ENCODE measurements around the gene DGUOK.
"Not testable (repeated sequence)": the region's sequence is repeated elsewhere in the genome, so short reads cannot be mapped to it uniquely, and the experiment has no call there.

The DGUOK gene

DNA sequence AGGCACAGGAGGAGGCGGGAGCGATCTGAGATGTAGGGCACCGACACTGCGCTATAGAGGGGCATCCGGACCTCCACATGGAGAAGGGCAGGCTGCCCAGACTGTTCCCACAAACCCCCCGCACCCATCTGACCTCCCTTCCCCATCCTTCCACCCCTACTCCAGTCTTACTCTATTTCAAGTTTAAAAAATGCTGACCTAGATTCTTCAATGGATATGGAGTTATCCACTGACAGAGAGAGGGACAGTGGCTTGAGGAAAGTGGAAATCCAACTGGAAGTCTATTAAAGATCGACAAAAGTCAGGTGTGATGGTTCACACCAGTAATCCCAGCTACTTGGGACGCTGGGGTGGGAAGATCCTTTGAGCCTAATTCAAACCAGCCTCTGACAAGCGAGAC, 5.1 kb upstream of the DGUOK start:
- DNase-seq = no peak

DNA sequence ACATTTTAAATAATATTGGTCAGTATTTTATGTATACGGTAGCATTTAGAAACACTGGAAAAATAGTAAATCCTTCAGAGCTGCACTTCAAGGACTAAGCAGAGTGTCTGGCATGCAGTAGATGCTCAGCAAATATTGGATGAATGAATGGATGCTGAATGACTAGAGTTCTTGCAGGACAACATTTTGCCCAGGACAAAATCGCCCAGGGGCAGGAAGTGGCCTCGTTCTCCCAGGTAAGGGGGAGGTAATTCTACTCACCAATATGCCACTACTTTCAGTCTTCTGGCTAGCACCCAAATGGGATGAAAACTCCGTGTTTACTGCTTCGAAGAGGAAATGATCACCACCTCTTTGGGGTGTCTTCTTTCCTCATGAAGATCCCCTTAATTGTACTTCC, 4.0 kb upstream of the DGUOK start:
- DNase-seq = no peak

GRCh38 chr2:73925033-73925704, 1.5 kb upstream of the DGUOK start:
- no peak for DNase-seq

DNA sequence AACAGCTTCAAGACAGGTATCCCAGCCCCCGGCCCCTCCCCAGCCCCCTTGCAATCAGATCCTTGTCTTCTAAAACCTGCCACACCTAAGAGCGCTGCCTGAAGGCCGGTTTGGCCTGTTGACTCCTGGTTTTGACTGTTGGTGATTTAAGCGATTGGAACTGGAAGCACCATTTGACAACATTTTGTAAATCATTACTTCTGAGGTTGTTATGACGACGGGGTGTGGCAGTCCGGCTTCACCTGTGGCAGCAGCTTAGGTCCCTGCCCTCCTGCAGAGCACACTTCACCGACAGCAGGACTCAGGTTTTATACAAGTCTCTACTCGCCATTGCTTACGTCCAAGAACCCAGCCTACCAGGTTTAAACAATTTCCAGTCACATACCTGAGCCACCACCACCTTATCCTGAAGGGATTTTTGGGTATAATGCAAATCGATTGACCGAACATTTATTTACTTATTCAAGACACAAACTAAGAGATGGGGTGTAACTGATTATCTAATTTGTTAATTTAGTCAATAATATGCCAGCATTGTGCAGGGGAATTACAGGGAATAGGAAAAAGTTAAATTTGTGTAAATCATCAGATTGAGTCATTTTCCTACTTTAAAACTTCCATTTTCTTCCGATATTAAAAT, 707 bp upstream of the DGUOK start:
- DNase-seq = no peak

DNA sequence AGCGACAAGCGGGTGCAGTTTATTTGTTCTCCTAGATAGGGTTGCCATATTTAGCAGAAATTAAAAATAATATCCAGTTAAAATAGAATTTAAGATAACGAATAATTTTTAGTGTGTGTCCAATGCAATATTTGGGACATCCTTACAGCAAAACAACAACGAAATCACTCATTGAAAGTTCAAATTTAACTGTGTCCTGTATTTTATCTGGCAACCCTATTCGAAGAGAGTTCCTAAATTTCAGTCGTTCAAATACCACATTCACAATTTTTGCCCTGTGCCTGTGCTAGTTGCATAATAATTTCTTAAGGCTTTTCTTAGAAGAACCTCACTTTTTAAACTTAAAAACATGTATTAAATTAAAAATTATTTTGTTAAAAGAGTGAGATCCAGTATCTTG, 664 bp downstream of the DGUOK start:
- no peak for DNase-seq

DNA sequence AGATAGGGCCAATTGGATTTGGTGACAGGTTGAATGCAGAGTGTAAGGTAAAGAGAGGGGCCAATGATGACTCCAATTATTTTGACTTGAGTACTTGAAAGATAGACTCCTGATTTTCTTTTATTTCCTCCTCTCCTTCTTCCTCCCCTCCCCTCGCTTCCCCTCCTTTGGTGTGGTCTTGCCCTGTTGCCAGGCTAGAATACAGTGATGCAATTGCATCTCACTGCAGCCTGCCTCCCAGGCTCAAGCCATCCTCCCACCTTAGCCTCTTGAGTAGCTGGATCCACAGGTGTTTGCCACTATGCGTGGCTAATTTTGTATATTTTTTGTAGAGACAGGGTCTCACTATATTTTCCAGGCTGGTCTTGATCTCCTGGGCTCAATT, 2.3 kb downstream of the DGUOK start:
- no peak for DNase-seq

DNA sequence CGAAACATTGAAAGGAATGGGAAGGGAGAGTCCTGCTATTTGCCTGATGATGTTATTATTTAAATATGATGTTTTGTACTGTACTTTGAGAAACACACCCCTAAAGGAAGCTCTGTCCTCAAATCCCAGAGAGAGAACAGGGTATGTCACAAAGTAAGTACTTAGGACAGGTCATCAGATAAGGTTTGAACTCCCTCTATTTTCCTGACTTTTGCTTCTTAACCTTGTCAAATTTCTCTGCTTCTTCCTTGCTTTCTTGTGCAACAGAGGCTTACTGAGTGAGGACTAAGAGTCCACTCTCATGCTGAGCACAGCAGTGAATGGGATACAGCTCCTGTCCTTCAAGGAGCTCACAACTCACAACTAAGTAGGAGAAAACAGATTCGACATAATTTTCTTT, 3.7 kb downstream of the DGUOK start:
- no peak for DNase-seq

DNA sequence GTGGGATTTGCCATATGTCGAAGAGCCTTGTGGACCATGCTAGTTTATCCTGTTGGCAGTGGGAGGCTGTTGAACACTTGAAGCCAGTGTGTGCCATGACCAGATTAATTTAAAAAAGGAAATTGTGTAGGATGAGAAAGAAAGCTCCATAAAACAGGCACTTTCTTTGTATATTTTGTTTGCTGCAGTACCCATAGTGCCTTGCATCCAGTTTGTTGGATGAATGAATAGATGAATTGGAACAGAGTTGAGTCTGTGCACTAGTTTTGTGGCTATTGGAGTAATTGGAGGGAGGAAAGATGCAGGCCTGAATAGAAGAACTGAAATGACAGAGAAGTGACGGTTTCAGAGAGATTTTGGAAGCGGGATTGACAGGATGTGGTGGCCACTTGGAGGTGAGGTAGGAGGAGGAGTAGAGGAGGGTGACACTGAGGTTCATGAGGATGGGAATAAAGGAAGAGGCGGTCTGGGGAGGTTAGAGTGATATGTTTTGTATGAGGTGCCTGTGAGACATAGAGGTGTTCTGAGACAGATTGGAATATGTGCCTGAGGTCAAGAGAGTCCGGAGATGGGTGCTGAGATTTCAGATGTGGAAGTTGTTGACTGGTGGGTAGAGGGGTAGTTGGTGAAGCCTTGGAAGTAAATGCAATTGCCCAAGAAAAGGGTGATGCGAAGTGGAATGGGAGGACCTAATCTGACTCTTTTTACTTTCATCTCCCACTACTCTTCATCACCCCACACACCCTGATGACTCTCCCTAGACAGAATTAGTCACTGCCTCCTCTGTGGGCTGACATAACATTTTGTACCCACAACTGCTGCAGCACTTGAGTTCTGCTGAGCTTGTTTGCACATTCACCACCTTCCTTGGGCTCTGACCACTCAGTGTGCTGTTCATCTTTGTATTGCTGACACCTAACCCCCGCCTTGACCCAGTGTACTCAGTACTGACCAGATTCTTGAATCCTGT, 5.1 kb downstream of the DGUOK start:
- no peak for DNase-seq

DNA sequence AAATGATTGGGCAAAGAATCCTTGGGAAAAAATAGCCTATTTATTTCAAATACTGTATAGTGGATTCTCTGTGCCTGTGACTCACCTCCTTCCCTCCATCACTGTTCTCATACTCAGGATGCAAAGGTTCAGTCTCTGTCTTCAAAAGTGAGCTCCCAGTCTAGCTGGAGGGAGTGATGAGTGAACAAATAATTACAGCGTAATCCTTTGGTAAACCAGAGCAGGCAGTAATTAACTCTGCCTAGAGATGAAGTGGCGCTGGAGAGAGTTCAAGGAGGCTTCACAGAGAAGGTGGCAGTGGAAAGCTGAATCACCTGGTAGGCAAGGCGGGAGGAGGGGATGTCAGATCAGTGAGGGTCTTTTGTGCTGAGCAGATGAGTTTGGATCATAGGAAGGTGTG, 6.5 kb downstream of the DGUOK start:
- peak; percentile 31 for DNase-seq

DNA sequence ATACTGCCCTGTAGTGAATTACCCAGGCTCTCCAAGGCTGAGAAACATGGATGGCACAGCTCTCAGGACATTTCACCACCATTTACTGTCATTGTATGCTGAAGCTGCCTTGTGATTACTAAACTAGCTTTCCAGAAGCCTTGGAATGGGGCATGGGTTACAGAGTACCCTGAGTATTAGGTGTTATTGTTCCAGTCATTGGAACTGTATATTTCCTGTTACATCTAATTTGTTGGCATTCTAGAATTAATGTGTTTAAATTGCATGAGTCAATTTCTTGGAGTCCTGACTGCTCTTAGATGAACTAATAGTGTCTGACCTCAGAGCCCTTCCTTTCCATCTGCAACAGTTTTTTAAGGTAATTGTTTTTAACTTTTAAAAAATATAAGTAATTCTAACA, 9.0 kb downstream of the DGUOK start:
- DNase-seq = no peak

DNA sequence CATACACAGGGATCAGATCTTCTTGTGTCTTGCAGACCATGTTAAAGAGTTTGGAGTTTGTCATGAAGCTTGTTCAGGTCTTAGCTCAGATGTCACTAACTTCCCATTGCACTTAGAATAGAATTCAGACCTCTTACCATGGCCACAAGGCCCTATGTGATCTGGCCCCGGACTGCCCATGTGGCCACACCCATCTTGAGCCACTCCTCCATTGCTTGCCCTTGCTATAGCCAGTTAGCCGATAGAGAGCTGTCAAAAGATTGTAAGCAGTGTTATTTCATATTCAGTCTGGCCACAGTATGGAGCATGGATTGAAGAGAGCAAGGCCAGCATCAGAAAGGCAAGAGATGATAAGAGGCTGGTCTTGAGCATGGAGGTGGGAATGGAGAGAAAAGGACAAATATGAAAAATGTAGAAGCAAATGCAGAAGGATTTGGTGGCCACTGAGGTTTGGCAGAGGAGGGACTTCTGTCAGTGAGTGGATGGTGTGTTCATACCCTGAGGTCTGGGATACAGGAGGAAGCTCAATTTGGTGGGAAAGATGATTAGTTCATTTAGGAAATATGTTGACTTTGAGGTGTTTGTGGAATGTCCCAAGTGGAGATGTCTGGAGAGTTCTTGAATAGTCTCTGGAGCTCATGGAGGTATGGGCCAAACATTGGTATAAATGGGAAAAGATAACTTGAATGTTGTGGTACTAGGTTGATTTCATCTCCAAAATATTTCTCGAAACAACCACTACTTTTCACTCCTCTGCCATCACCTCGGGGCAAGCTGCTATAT, 10.6 kb downstream of the DGUOK start:
- no peak for DNase-seq

DNA sequence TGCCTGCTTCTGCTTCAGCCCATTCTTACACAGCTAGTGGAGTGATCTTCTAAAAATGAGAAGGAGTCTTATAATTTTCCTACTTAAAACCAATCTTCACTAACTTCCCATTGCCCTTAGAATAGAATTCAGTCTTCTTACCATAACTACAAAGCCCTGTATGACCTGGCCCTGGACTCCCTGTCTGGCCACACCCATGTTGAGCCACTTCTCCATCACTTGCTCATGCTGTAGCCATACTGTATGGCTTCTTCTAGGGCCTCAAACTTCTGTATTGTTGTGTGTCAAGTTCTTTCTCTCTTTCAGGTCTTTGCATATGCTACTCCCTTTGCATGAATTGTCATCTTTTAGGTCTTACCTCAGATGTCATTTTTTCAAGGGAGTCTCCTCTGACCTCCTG, 11.2 kb downstream of the DGUOK start:
- no peak for DNase-seq

DNA sequence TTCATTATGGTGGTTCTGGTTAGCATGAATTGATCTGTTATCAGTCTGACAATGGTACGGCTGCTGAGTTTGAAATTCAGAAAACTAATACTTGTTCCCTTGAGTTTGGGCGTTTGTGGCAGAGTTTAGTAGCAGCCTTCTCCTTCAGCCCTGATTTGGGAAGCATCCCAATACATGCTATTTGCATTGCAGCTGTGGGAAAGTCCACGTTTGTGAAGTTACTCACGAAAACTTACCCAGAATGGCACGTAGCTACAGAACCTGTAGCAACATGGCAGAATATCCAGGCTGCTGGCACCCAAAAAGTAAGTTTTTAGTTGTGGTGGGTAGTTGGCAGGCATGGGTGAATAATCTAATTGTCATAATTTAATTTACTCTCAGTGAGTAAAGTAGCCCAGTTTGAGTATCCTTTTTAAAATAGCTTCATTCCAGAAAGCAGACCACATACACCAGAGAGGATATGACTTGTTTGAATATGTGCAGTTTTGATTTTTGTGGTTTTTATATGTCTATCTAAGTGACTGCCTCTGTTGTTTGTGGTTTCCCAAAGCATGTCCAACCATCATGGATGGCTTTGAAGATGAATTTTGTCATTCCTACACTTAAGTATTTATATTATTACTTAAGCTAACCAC, 12.2 kb downstream of the DGUOK start:
- no peak for DNase-seq

GRCh38 chr2:73939419-73939818, 12.7 kb downstream of the DGUOK start:
- no peak for DNase-seq

- DNase-seq = not testable (repeated sequence)
Measured at GRCh38 chr2:73940066-73940465, 13.4 kb downstream of the DGUOK start.

- no peak for DNase-seq
Measured at GRCh38 chr2:73942664-73943063, 16.0 kb downstream of the DGUOK start.

GRCh38 chr2:73944714-73945113, 18.0 kb downstream of the DGUOK start:
- no peak for DNase-seq

DNA sequence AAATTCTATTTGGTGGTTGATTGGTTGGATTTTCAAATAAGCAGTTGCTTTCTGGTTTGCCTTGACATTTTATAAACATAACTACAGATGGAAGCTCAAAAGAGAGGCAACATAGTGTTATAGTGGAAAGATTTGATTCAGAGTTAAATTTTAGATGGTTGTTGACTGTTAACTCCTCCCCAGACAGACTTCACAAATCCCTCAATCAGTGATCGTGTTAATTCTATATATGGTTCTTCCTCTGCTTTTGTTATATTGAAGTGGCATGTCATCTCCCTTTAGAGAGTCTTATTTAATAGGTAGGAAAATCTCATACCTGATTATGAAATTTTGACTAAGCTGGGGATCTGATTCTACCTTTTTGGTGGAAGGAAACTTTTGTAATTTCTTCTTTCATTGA, 19.5 kb downstream of the DGUOK start:
- DNase-seq = no peak

DNA sequence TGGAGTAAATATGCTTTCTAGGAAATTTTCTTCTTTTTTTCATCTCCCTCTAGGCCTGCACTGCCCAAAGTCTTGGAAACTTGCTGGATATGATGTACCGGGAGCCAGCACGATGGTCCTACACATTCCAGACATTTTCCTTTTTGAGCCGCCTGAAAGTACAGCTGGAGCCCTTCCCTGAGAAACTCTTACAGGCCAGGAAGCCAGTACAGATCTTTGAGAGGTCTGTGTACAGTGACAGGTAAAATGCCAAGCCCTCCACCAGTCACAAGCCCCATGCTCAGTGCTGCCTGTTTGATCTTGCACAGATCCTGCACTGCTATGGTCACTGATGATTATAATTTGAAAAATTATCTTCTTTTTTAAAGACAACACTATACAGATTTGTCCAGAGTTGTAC, 20.0 kb downstream of the DGUOK start:
- no peak for DNase-seq

DNA sequence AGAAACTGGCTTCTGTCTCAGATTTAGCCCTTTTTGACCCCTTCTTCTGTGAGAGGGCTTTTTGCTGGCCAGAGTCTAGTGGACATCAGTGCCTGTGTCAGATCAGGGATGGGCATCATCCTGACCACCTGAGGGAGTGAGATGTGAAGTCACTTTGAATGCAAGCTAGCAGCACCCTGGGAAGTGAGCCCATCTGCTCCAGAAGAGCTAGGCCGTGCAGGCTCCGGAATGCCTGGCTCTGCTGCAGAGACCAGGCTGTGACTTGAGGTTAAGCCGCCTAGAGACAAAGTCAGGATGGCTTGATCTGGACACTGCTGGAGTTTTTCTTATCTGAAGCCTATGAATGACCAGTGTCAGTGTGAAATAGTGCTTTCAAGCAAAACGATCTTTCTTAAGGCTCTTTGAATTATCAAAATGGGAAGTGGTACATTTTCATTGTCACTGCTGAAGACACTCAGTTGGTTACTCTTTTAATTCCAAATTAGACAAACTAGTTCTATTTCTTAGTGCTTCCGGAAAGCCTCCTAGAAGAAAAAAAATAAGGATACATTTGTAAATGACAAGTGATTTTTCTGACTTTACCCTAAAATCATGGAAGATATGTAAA, 20.8 kb downstream of the DGUOK start:
- no peak for DNase-seq

DNA sequence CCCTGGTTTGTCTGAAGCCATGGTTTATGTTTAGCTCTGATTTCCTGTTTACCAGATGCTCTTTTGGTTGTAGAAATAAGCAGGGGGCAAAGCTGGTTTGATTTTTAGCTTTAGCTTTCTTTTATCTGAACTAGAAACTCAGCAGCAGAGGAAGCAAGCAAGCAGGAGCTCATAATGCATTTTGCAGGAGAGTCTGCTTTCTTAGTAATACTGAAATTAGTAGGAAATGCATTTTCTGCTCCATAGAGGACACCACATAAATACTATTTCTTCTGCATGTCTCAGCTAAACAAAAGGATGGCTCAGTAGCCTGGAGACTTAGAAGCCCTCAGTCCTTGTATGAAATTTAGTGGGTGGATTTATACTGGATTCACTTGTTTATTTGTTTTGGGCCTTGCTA, 23.1 kb downstream of the DGUOK start:
- no peak for DNase-seq
